Right lobe of liver (tissue), 6 donors: ENCODE results near the gene LRRC8D. TPM values are rescaled to one million over a fixed set of nuclear protein-coding genes. Genes with fewer than 3 reads are reported as not detected.

Experiments
- ATAC-seq, 4 donors: fragments of 200-7000 bp; cut with Tn5 transposase; one replicate each; pipeline ENCODE4 v1.9.1; 2020; ENCODE audit warnings: mild to moderate bottlenecking in 4 of 4, moderate library complexity in 4 of 4
- DNase-seq, 3 donors: peaks; one replicate each; pipeline ENCODE4 v3.0.0-alpha.2; 2020
- H3K27ac ChIP-seq, 3 donors: fragments of 200-600 bp; one replicate each; pipeline ENCODE4 v1.8.0; 2022
- H3K27me3 ChIP-seq, 2 donors: fragments of 200-600 bp; one replicate each; pipeline ENCODE4 v1.8.0; 2022
- H3K36me3 ChIP-seq, 4 donors: fragments of 200-600 bp; sonication (generic) in 1 of 4; one replicate each; pipeline versions ENCODE4 v1.5.1 to v1.8.0; 2017 to 2022; ENCODE audit warnings: control low read depth in 1 of 4
- H3K4me1 ChIP-seq, 4 donors: fragments of 200-600 bp; sonication (generic) in 1 of 4; one replicate each; pipeline versions ENCODE4 v1.5.1 to v1.8.0; 2017 to 2022; ENCODE audit warnings: control low read depth in 1 of 4
- H3K4me3 ChIP-seq, 3 donors: fragments of 200-600 bp; one replicate each; pipeline ENCODE4 v1.8.0; 2022
- H3K9me3 ChIP-seq, 4 donors: fragments of 200-600 bp; sonication (generic) in 1 of 4; one replicate each; pipeline versions ENCODE4 v1.5.1 to v1.8.0; 2017 to 2022; ENCODE audit warnings: control low read depth in 1 of 4
- CTCF ChIP-seq, 4 donors: fragments of 200-600 bp in 3 of 4; fragments of 450-650 bp in 1 of 4; IDR thresholded peaks; one replicate each; pipeline versions ENCODE4 v1.5.1 to v1.8.0; 2016 to 2022; ENCODE audit warnings: antibody characterized with exemption in 4 of 4, mild to moderate bottlenecking in 2 of 4
- POLR2A ChIP-seq: fragments of 450-650 bp; IDR thresholded peaks from one replicate; pipeline ENCODE4 v1.6.1; 2017; ENCODE audit warnings: antibody characterized with exemption, mild to moderate bottlenecking
- WGBS: methylation state at CpG from one replicate; pipeline ENCODE4 v1.1.6; 2018; ENCODE audit warnings: low coverage, low lambda C conversion rate; ENCODE audit not compliant: insufficient coverage; ENCODE audit errors: missing lambda C conversion rate; 5-methylcytosine and 5-hydroxymethylcytosine counted together
- intact Hi-C, 2 donors: fragments of 100-400 bp; cut with DNase I; formaldehyde crosslinking; loops; one replicate each; pipeline versions ENCODE4 v1.11.2 to v1.14.1; 2022
- total RNA-seq, 6 experiments: library from RNA; depleted of rRNA in 2 of 6; stranded (reverse); fragments of >200 nt in 2 of 6; fragmentation: NEBNext Ultra II Directional in 3 of 6; extraction: Animal tissue kit (Norgen Biotek cat#: 25700) in 3 of 6; gene quantifications; one replicate each; pipeline versions ENCODE4 v1.1.0 to v1.2.4, GENCODE V29; 2016 to 2023
- donor health status: DM: no; HTN: yes; CAD: no.
- donor health status: DM: no; HTN: no; CAD: no.
- donor health status: DM: no; HTN: no; CAD: no.
- donor health status: DM: no; HTN: yes; CAD: no.
- donor health status: DM: no; HTN: yes; CAD: no.

LRRC8D gene
- total RNA-seq, 6 experiments from 2014 or later: 11.5 to 22.1 (median 19.3) TPM

DNA sequence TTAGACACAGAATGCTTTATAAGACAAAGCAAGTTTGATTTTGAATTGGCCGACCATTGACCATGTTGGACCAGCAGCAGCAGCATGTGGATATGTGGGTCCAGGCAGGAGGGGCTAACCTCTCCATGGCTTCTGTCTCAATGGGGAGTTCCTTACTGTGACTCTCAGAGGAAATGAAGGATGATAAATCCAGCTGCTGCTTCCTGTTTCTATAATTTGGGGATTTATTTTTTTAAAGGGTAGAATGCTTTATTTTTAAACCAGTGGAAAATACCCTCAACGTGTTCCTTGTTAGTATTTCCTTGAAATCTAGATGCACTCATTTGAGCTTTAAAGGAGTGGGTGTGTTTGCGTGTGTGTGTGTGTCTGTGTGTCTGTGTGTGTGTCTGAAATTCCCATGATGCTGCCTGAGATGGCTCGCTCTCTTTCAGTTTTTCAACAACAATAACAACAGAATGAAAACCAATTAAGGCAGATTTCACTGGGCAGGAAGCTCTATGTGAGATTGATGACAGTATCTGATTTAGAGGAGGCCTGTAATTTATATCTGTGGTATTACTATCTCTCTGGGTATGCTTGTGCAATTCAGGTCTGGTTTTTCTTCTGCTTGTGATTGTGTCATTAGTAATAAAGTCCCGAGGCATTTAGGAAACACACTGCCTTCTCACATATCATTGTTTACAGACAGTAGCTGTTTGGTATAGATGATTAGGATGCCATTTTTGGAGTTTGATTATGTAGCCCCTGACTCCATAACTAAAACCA lies 88.0 kb downstream of the LRRC8D start:
- 46% methylated on average over 5 of the region's 5 CpGs for WGBS
- intact Hi-C loops: no loop called here

DNA sequence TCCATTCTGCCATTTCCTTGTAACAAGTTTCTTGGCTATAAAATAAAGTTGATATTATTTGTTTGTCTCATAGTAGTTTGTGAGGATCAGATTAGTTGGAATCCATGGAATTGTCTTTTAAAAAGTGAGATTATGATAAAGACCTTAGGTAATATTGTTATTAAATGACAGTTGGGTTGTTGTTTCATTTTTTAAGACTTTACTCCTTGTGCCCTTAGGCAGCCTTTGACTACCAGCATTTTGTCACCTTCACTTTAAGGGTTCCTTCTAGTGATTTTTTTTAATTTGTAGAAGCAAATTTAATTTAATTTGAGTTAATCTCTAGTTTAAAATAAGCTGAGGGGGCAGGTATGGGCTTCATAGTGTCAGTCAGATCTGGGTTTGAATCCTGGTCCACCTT lies 89.4 kb downstream of the LRRC8D start:
- Histone ChIP-seq H3K27me3 (no peaks in the 10 kb centered on the region), H3K36me3 (no peaks in the 10 kb centered on the region), H3K27ac (no peak overlapping the region), H3K4me1 (peaks cover 0 to 14% (median 7%) of the 10 kb centered on the region in 4 donors), H3K9me3 (no peaks in the 10 kb centered on the region), H3K4me3 (no peak overlapping the region)
- intact Hi-C loops: no loop called here
- no peak for ATAC-seq
- no peak for TF ChIP-seq CTCF (IDR thresholded peaks at IDR 0.05)
- no peak for TF ChIP-seq POLR2A
- no peak for DNase-seq

More for the DNA sequence above, 88.0 kb downstream of the LRRC8D start:
- DNase-seq (no peak), ATAC-seq (peak in 3 of 4 donors; percentile 23 to 51 (median 35))
- Histone ChIP-seq H3K27me3 (no peaks in the 10 kb centered on the region), H3K4me3 (no peak overlapping the region), H3K4me1 (peaks cover 0 to 14% (median 7%) of the 10 kb centered on the region in 4 donors), H3K27ac (peak overlapping the region; percentile 6 to 17 (median 9)), H3K9me3 (no peaks in the 10 kb centered on the region), H3K36me3 (no peaks in the 10 kb centered on the region)
- TF ChIP-seq CTCF (IDR thresholded peaks at IDR 0.05) (no peak), POLR2A (no peak)

DNA sequence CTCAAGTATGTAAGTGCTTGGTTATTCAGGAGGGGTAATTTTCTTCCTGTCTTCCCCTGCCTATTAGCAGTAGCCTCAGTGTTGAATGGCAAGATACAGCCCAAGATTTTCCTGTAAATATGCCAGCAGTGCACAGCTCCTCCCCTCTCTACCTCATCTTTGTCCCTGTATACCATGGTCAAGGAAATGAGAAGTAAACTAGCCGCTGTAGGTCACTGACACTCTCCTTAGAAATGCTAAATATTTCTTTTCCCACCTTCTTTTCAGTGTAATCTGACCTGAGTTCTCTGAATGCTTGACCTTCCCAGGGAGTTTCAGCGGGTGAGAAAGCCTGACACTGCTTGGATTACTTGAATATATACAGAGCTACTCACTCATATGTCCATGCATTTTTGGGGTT lies 89.9 kb downstream of the LRRC8D start:
- Histone ChIP-seq H3K27me3 (no peaks in the 10 kb centered on the region), H3K4me3 (no peak overlapping the region), H3K9me3 (no peaks in the 10 kb centered on the region), H3K27ac (no peak overlapping the region), H3K4me1 (peaks cover 0 to 14% (median 7%) of the 10 kb centered on the region in 4 donors), H3K36me3 (no peaks in the 10 kb centered on the region)
- DNase-seq (no peak), ATAC-seq (no peak)
- intact Hi-C loops: no loop called here
- no peak for TF ChIP-seq POLR2A
- TF ChIP-seq CTCF (IDR thresholded peaks at IDR 0.05): no peak
- WGBS: 65% methylated on average over 2 of the region's 2 CpGs

GRCh38 chr1:89911191-89911991 lies 90.6 kb downstream of the LRRC8D start:
- Histone ChIP-seq H3K4me1 (peaks cover 0 to 10% (median 5%) of the 10 kb centered on the region in 4 donors), H3K27ac (no peak overlapping the region), H3K27me3 (no peaks in the 10 kb centered on the region), H3K9me3 (no peaks in the 10 kb centered on the region), H3K4me3 (no peak overlapping the region), H3K36me3 (no peaks in the 10 kb centered on the region)
- no peak for ATAC-seq
- 97% methylated on average over 9 of the region's 10 CpGs for WGBS
- no peak for DNase-seq
- intact Hi-C loops: no loop called here
- TF ChIP-seq CTCF (IDR thresholded peaks at IDR 0.05) (no peak), POLR2A (no peak)
